A549 (cell line): Measurements from ENCODE around the gene ENPP3. TPM values are rescaled to one million over a fixed set of nuclear protein-coding genes. Genes with fewer than 3 reads are reported as not detected.

Experiments used
- ATAC-seq, 2 experiments: fragments of 200-7000 bp in 1 of 2; fragments of >200 bp in 1 of 2; cut with Nextera tagmentation in 1 of 2; cut with Tn5 transposase in 1 of 2; 3 replicates each; pipeline versions ENCODE4 v1.8.0 to v1.9.1; 2018 to 2020; ENCODE audit warnings: mild to moderate bottlenecking in 1 of 2, moderate library complexity in 1 of 2
- CTCF ChIA-PET: fragments of 300-600 bp; sonication (Branson Sonifier 250); formaldehyde crosslinking; extraction: SDS; loops from one replicate; lab custom pipeline; 2021; ENCODE audit warnings: antibody characterized with exemption, inconsistent platforms; lab: Yijun Ruan, JAX
- POLR2A ChIA-PET: fragments of 350-600 bp; formaldehyde crosslinking; extraction: SDS; loops from one replicate; lab custom pipeline; 2021; ENCODE audit warnings: antibody characterized with exemption, inconsistent platforms; lab: Yijun Ruan, JAX
- DNase-seq, 2 experiments: peaks; one replicate each; pipeline versions ENCODE4 v3.0.0 to v3.0.0-alpha.2; 2011 to 2016; ENCODE audit warnings: low read depth in 1 of 2, low spot score in 1 of 2
- FAIRE-seq: peaks from 2 replicates; lab custom pipeline; 2011; peaks lifted over from hg19 to GRCh38; lab: Jason Lieb, UNC
- H3K27ac ChIP-seq, 2 experiments: fragments of >200 bp; sonication (Bioruptor Twin); formaldehyde crosslinking; 3 replicates each; pipeline ENCODE4 v1.5.1; 2016 to 2017
- H3K4me1 ChIP-seq: fragments of >200 bp; sonication (Bioruptor Twin); formaldehyde crosslinking; 3 replicates; pipeline ENCODE4 v1.6.1; 2016
- H3K4me2 ChIP-seq: fragments of >200 bp; sonication (Bioruptor Twin); formaldehyde crosslinking; 3 replicates; pipeline ENCODE4 v1.6.1; 2016
- H3K4me3 ChIP-seq: fragments of >200 bp; sonication (Bioruptor Twin); formaldehyde crosslinking; 3 replicates; pipeline ENCODE4 v1.5.1; 2016
- H3K9me3 ChIP-seq: fragments of >200 bp; sonication (Bioruptor Twin); formaldehyde crosslinking; 3 replicates; pipeline ENCODE4 v1.6.1; 2016
- BHLHE40 ChIP-seq: IDR thresholded peaks from 2 replicates; pipeline ENCODE4 v1.6.1; 2012; ENCODE audit warnings: low read depth, low read length, inconsistent platforms
- EHMT2 ChIP-seq: fragments of 200-600 bp; sonication (generic); IDR thresholded peaks from 2 replicates; pipeline ENCODE4 v1.6.1; 2016; ENCODE audit warnings: antibody characterized with exemption, low read depth, mild to moderate bottlenecking, moderate library complexity
- ESRRA ChIP-seq: fragments of 150-350 bp; IDR thresholded peaks from 2 replicates; pipeline ENCODE4 v1.6.1; 2014; ENCODE audit warnings: mild to moderate bottlenecking, low read length, borderline replicate concordance
- FOSB ChIP-seq: fragments of 250-450 bp; sonication (Bioruptor Pico); IDR thresholded peaks from 2 replicates; pipeline ENCODE4 v1.5.0; 2020; ENCODE audit warnings: mild to moderate bottlenecking, moderate library complexity
- FOSL2 ChIP-seq, 2 experiments: fragments of 450-650 bp in 1 of 2; fragments of >200 bp in 1 of 2; sonication (Bioruptor Twin) in 1 of 2; formaldehyde crosslinking; IDR thresholded peaks; 2 replicates each; pipeline versions ENCODE4 v1.5.0 to v1.6.1; 2016 to 2020; ENCODE audit warnings: mild to moderate bottlenecking in 1 of 2, moderate library complexity in 1 of 2
- FOXS1 ChIP-seq: fragments of 250-450 bp; sonication (Bioruptor Pico); IDR thresholded peaks from 2 replicates; pipeline ENCODE4 v1.5.0; 2020; ENCODE audit warnings: mild to moderate bottlenecking, moderate library complexity
- HDAC2 ChIP-seq: fragments of 200-600 bp; sonication (generic); IDR thresholded peaks from 2 replicates; pipeline ENCODE4 v1.6.1; 2016
- HES2 ChIP-seq: fragments of >200 bp; sonication (Bioruptor Twin); formaldehyde crosslinking; IDR thresholded peaks from 2 replicates; pipeline ENCODE4 v1.6.1; 2016
- HMGXB4 ChIP-seq: fragments of 250-450 bp; sonication (Bioruptor Pico); IDR thresholded peaks from 2 replicates; pipeline ENCODE4 v1.5.0; 2021; ENCODE audit warnings: mild to moderate bottlenecking, moderate library complexity, borderline replicate concordance
- HOXA7 ChIP-seq: fragments of 250-450 bp; sonication (Bioruptor Pico); IDR thresholded peaks from 2 replicates; pipeline ENCODE4 v1.5.0; 2020; ENCODE audit warnings: mild to moderate bottlenecking, moderate library complexity
- HOXB5 ChIP-seq: fragments of 250-450 bp; sonication (Bioruptor Pico); IDR thresholded peaks from 2 replicates; pipeline ENCODE4 v1.5.0; 2020; ENCODE audit warnings: mild to moderate bottlenecking, moderate library complexity
- MAFK ChIP-seq: fragments of 450-650 bp; IDR thresholded peaks from 2 replicates; pipeline ENCODE4 v1.6.1; 2014; ENCODE audit not compliant: partially characterized antibody
- NR3C1 ChIP-seq: fragments of >200 bp; sonication (Bioruptor Twin); formaldehyde crosslinking; IDR thresholded peaks from 3 replicates; pipeline ENCODE4 v1.6.1; 2017
- PBX3 ChIP-seq: IDR thresholded peaks from 2 replicates; pipeline ENCODE4 v1.6.1; 2012
- POLR2AphosphoS2 ChIP-seq: conservative IDR thresholded peaks from 2 replicates; pipeline ENCODE4 v1.6.1; 2012; ENCODE audit warnings: low read length, improper control_type of control experiment, inconsistent platforms
- RAD21 ChIP-seq, 2 experiments: fragments of >200 bp in 1 of 2; sonication (Bioruptor Twin) in 1 of 2; formaldehyde crosslinking in 1 of 2; IDR thresholded peaks in 1 of 2; conservative IDR thresholded peaks in 1 of 2; 2 replicates in 1 of 2; 3 replicates in 1 of 2; pipeline ENCODE4 v1.6.1; 2012 to 2018; ENCODE audit warnings: inconsistent platforms in 1 of 2
- REST ChIP-seq: fragments of 200-600 bp; sonication (generic); IDR thresholded peaks from 2 replicates; pipeline ENCODE4 v1.6.1; 2016; ENCODE audit warnings: antibody characterized with exemption, mild to moderate bottlenecking, moderate library complexity
- RFX5 ChIP-seq: fragments of 450-650 bp; IDR thresholded peaks from 2 replicates; pipeline ENCODE4 v1.7.1; 2014; ENCODE audit warnings: antibody characterized with exemption, mild to moderate bottlenecking, moderate library complexity
- TP53 ChIP-seq: fragments of 250-450 bp; sonication (Bioruptor Pico); IDR thresholded peaks from 2 replicates; pipeline ENCODE4 v1.5.0; 2021; ENCODE audit warnings: mild to moderate bottlenecking, moderate library complexity
- ZFP36 ChIP-seq: fragments of 450-650 bp; IDR thresholded peaks from 2 replicates; pipeline ENCODE4 v1.6.1; 2014; ENCODE audit warnings: borderline replicate concordance; ENCODE audit not compliant: partially characterized antibody
- ZNF302 ChIP-seq: fragments of 250-450 bp; sonication (Bioruptor Pico); IDR thresholded peaks from 2 replicates; pipeline ENCODE4 v1.9.0; 2021; ENCODE audit warnings: inconsistent platforms, mild to moderate bottlenecking, moderate library complexity
- WGBS: methylation state at CpG from one replicate; pipeline ENCODE4 v1.1.6; 2017; ENCODE audit errors: missing lambda C conversion rate; 5-methylcytosine and 5-hydroxymethylcytosine counted together
- polyA plus RNA-seq, 4 experiments: library from polyadenylated mRNA; depleted of rRNA in 3 of 4; stranded (reverse); fragments of >200 nt; fragmentation: RNase III in 1 of 4; extraction: RNeasy Plus Mini Kit Qiagen cat#74134 plus additional on column Dnase treatment in 1 of 4; gene quantifications; 2 replicates in 3 of 4; 3 replicates in 1 of 4; pipeline ENCODE4 v1.2.3, GENCODE V29; 2011 to 2017

The ENPP3 gene
- polyA plus RNA-seq, 2 of the 4 experiments (the other 2 are of a cell fraction) = not detected

GRCh38 chr6:131766631-131767030 is 129.5 kb downstream of the ENPP3 start (continued):
- TF ChIP-seq ZNF302 (CRISPR knock-in tag) (no peak), ESRRA (no peak), RAD21 (conservative IDR thresholded peaks at IDR 0.05 in 1 of 2, IDR thresholded peaks at IDR 0.05 in 1 of 2) (no peak)
- TF ChIP-seq, all 56 proteins: peak for 0

- TF ChIP-seq HES2 (no peak), NR3C1 (no peak), BHLHE40 (no peak), REST (no peak), ZFP36 (no peak), FOSB (CRISPR knock-in tag) (no peak), EHMT2 (no peak), PBX3 (no peak), HMGXB4 (no peak), HDAC2 (no peak), FOSL2 (IDR thresholded peaks at IDR 0.05) (no peak), FOSL2 (CRISPR knock-in tag; IDR thresholded peaks at IDR 0.05) (no peak), FOXS1 (no peak), RFX5 (no peak), POLR2AphosphoS2 (no peak), HOXB5 (CRISPR knock-in tag) (no peak), MAFK (no peak), HOXA7 (CRISPR knock-in tag) (no peak), ESRRA (no peak), TP53 (CRISPR knock-in tag) (no peak)
- WGBS = 78% methylated on average over 1 of the region's 1 CpG
Measured at GRCh38 chr6:131768964-131769363, 131.9 kb downstream of the ENPP3 start.

More at GRCh38 chr6:131768964-131769363, 131.9 kb downstream of the ENPP3 start:
- ChIA-PET POLR2A (no interaction called here), CTCF (no interaction called here)
- no peak for ATAC-seq
- DNase-seq = no peak
- H3K4me3 ChIP-seq = no peak overlapping the region
- H3K27ac ChIP-seq = no peak overlapping the region
- no peak overlapping the region for H3K4me2 ChIP-seq
- H3K9me3 ChIP-seq = no peaks in the 10 kb centered on the region
- FAIRE-seq = no peak
- no peaks in the 10 kb centered on the region for H3K4me1 ChIP-seq
